ENCODE results near the gene SPSB2. TPM values are rescaled to one million over a fixed set of nuclear protein-coding genes. Genes with fewer than 3 reads are reported as not detected.

SPSB2 gene
- total RNA-seq, 1 donor from 2014 or later: 6.2 TPM

- no peak for TF ChIP-seq CTCF (conservative IDR thresholded peaks at IDR 0.05)
- H3K36me3 Mint-ChIP-seq (ENCODE audit: low read depth): no peaks in the 10 kb centered on the region
- no peak within 1 kb of the TSS for H3K27ac Mint-ChIP-seq (ENCODE audit: unreplicated experiment)
- peak within 1 kb of the TSS; percentile 1 for H3K4me3 Mint-ChIP-seq
- H3K9me3 Mint-ChIP-seq: no peaks in the 10 kb centered on the region
- no peaks in the 10 kb centered on the region for H3K27me3 Mint-ChIP-seq (ENCODE audit: low read depth)
- DNase-seq (ENCODE audit: low read depth, low spot score): peak; percentile 97
- H3K4me1 Mint-ChIP-seq: peaks cover 2% of the 10 kb centered on the region
Measured at GRCh38 chr12:6904280-6905276, 31.5 kb upstream of the SPSB2 start, which contains the start of gene LRRC23. Gene LRRC23, plus strand, starts transcription at chr12:6904822. Its CDS starts 812 bp downstream, at chr12:6905634.

- Mint-ChIP-seq H3K4me3 (peak overlapping the region; percentile 1), H3K9me3 (no peaks in the 10 kb centered on the region), H3K36me3 (ENCODE audit: low read depth) (no peaks in the 10 kb centered on the region), H3K27me3 (ENCODE audit: low read depth) (no peaks in the 10 kb centered on the region), H3K27ac (ENCODE audit: unreplicated experiment) (no peak overlapping the region), H3K4me1 (peaks cover 5% of the 10 kb centered on the region)
- no peak for TF ChIP-seq CTCF (conservative IDR thresholded peaks at IDR 0.05)
- no peak for DNase-seq (ENCODE audit: low read depth, low spot score)
Measured at GRCh38 chr12:6903722-6904121, 30.6 kb upstream of the SPSB2 start.

- TF ChIP-seq CTCF (conservative IDR thresholded peaks at IDR 0.05): no peak
- Mint-ChIP-seq H3K4me1 (peaks cover 5% of the 10 kb centered on the region), H3K36me3 (ENCODE audit: low read depth) (no peaks in the 10 kb centered on the region), H3K27ac (ENCODE audit: unreplicated experiment) (no peak overlapping the region), H3K27me3 (ENCODE audit: low read depth) (no peaks in the 10 kb centered on the region), H3K4me3 (no peak overlapping the region), H3K9me3 (no peaks in the 10 kb centered on the region)
- DNase-seq (ENCODE audit: low read depth, low spot score): no peak
Measured at GRCh38 chr12:6902448-6902847, 29.3 kb upstream of the SPSB2 start.

- no peak for TF ChIP-seq CTCF (conservative IDR thresholded peaks at IDR 0.05)
- no peak for DNase-seq (ENCODE audit: low read depth, low spot score)
- Mint-ChIP-seq H3K4me3 (no peak overlapping the region), H3K9me3 (peaks cover 4% of the 10 kb centered on the region), H3K36me3 (ENCODE audit: low read depth) (no peaks in the 10 kb centered on the region), H3K27ac (ENCODE audit: unreplicated experiment) (no peak overlapping the region), H3K4me1 (peaks cover 5% of the 10 kb centered on the region), H3K27me3 (ENCODE audit: low read depth) (no peaks in the 10 kb centered on the region)
Measured at GRCh38 chr12:6899837-6900519, 26.9 kb upstream of the SPSB2 start.

GRCh38 chr12:6899427-6899826 is 26.3 kb upstream of the SPSB2 start:
- Mint-ChIP-seq H3K9me3 (peaks cover 4% of the 10 kb centered on the region), H3K27me3 (ENCODE audit: low read depth) (no peaks in the 10 kb centered on the region), H3K4me3 (no peak overlapping the region), H3K4me1 (peaks cover 5% of the 10 kb centered on the region), H3K36me3 (ENCODE audit: low read depth) (no peaks in the 10 kb centered on the region), H3K27ac (ENCODE audit: unreplicated experiment) (no peak overlapping the region)
- DNase-seq (ENCODE audit: low read depth, low spot score): no peak
- no peak for TF ChIP-seq CTCF (conservative IDR thresholded peaks at IDR 0.05)

All from neural crest cell (in vitro differentiated cells).